ENCODE results near the gene NOP56.
"Not testable (repeated sequence)": the region's sequence is repeated elsewhere in the genome, so short reads cannot be mapped to it uniquely, and the experiment has no call there.

The NOP56 gene

GRCh38 chr20:2680046-2680445 lies 27.6 kb downstream of the NOP56 start:
- no peak for DNase-seq (ENCODE audit: low read depth)
- no peak overlapping the region for H3K4me3 ChIP-seq (ENCODE audit: low read depth, low read length)
- TF ChIP-seq CTCF (IDR thresholded peaks at IDR 0.05; ENCODE audit: insufficient read depth, low read depth, low read length, missing control alignments), result no peak

GRCh38 chr20:2682040-2682439 lies 29.6 kb downstream of the NOP56 start:
- H3K4me3 ChIP-seq (ENCODE audit: low read depth, low read length); DNase-seq (ENCODE audit: low read depth): not testable (repeated sequence)

GRCh38 chr20:2684817-2685216 lies 32.4 kb downstream of the NOP56 start:
- DNase-seq (ENCODE audit: low read depth); H3K4me3 ChIP-seq (ENCODE audit: low read depth, low read length): not testable (repeated sequence)

- no peak for DNase-seq (ENCODE audit: low read depth)
- H3K4me3 ChIP-seq (ENCODE audit: low read depth, low read length), result no peak overlapping the region
- TF ChIP-seq CTCF (IDR thresholded peaks at IDR 0.05; ENCODE audit: insufficient read depth, low read depth, low read length, missing control alignments), result no peak
These were observed 35.1 kb downstream of the NOP56 start for GRCh38 chr20:2687514-2687913.

GRCh38 chr20:2688041-2688591 lies 35.7 kb downstream of the NOP56 start:
- TF ChIP-seq CTCF (IDR thresholded peaks at IDR 0.05; ENCODE audit: insufficient read depth, low read depth, low read length, missing control alignments), result peak; percentile 51
- no peak overlapping the region for H3K4me3 ChIP-seq (ENCODE audit: low read depth, low read length)
- peak; percentile 53 for DNase-seq (ENCODE audit: low read depth)

- DNase-seq (ENCODE audit: low read depth), result no peak
- no peak overlapping the region for H3K4me3 ChIP-seq (ENCODE audit: low read depth, low read length)
- TF ChIP-seq CTCF (IDR thresholded peaks at IDR 0.05; ENCODE audit: insufficient read depth, low read depth, low read length, missing control alignments), result no peak
These were observed 37.8 kb downstream of the NOP56 start for GRCh38 chr20:2690213-2690612.

GRCh38 chr20:2690718-2691117 lies 38.3 kb downstream of the NOP56 start:
- H3K4me3 ChIP-seq (ENCODE audit: low read depth, low read length), result no peak overlapping the region
- TF ChIP-seq CTCF (IDR thresholded peaks at IDR 0.05; ENCODE audit: insufficient read depth, low read depth, low read length, missing control alignments), result no peak
- no peak for DNase-seq (ENCODE audit: low read depth)

GRCh38 chr20:2691127-2691526 lies 38.7 kb downstream of the NOP56 start:
- no peak for DNase-seq (ENCODE audit: low read depth)
- H3K4me3 ChIP-seq (ENCODE audit: low read depth, low read length), result no peak overlapping the region
- no peak for TF ChIP-seq CTCF (IDR thresholded peaks at IDR 0.05; ENCODE audit: insufficient read depth, low read depth, low read length, missing control alignments)

Measured in GM12865 (cell line).